ENCODE measurements around the gene SCG5.

Gene SCG5

DNA sequence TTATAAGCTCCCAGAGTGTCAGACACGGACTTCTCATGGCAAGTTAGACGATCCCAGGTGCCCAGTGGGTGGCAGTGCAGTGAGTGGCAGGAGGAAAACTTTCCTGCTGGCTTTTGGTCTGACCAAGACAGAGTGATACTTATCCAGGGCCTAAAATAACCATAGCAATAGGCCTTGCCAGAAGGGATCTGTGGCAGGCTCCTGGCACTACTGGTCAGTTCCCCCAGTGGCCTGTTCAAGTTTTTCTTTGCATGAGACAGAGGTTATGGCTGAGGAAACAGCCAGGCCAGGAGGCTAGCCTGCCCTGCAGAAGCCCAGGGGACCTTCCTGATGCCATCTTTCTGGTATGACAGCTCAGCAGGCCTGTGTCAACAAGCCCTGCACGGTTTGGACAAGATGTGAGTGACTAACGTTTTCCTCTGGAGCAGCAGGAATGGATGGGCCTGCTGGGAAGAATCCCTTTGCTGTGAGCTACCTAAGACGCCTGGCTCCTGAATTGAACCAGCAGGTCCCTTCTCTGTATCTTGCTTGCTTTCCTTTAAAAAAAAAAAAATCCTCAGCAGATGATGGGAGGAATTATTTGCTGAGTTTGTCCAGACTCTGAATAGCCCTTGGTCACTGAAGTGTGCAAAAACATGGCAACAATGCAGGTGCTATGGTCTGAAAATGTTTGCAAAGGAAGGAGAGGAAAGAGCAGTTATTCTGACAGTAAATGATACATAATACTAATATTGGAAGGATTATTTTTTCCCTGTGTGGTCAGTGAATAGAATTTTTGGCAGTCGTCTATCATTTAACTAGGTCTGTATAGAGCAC is 18.0 kb downstream of the SCG5 start:
- no peak for DNase-seq

DNA sequence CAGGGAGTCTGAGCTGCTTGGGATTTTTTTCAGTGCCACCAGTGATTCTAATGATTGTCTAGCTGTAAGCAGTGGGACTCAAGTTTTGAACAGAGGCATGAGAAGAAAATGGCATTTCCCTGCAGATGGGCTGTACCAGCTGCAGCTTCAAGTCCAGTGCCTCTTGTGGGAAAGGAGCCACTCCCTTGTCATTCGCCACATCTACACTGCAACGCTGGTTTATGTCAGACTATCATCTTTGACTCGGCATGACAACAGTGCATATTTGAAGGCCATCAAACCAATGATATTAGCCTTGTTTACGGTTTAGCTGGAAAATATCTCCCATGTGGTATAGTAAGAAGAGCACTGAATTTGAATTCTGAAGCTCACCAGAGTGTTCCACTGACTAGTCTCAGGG is 22.2 kb downstream of the SCG5 start:
- DNase-seq: no peak

DNA sequence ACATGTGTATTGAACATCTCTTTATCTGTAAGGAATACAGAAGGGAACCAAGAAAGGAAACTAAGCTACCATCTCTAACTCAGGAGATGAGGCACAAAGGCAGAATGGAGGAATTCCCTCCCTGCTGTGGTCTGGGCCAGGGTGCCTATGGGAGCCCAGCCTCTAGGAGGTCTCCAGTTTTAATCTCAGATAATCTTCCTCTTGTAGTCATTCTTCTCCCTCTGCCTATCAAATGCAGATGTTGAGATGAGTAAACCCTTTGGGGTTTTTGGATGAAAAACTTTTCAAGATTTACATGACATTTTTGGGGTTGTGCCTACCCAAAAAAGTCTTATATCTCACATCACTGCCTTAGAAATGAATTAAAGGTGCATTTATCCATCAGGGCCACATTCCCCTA is 23.3 kb downstream of the SCG5 start:
- DNase-seq: no peak

- DNase-seq: no peak
Observed at GRCh38 chr15:32667321-32667720, 25.8 kb downstream of the SCG5 start.

- DNase-seq: no peak
Observed at GRCh38 chr15:32668942-32669341, 27.4 kb downstream of the SCG5 start.

DNA sequence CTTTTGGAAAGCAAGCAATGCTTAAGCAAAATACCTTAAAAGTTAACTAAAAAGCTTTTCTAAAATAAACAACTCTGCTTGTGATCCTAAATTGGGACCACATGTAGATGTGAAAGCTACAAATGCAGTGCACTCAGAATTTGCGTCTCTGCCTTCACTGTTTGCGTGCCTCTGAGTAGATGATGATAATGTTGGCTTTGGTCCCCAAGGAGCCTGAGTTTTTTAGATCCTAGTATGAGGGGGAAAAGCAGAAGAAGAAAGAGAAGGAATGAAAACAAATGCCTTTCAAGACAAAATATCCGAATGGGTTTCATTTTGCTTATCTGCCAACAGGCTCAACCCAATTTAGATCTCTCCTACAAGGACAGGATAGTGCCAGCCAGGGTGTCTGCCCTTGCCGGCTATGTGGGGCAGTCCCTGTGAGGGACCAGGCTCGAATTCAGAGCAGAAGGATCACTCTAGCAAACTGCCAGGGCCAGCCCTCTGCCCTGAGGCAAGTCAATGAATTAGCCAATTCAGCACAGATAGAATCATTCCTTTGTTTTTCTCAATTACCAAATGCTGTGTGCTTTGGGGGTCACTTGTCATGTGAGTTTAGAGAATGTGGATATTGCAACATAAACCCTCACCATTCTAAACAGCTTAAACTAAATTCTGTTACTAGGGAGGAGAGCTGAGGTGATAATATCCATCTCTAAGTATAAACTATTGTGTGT is 28.5 kb downstream of the SCG5 start:
- DNase-seq: no peak

GRCh38 chr15:32670623-32671022 is 29.1 kb downstream of the SCG5 start:
- no peak for DNase-seq

DNA sequence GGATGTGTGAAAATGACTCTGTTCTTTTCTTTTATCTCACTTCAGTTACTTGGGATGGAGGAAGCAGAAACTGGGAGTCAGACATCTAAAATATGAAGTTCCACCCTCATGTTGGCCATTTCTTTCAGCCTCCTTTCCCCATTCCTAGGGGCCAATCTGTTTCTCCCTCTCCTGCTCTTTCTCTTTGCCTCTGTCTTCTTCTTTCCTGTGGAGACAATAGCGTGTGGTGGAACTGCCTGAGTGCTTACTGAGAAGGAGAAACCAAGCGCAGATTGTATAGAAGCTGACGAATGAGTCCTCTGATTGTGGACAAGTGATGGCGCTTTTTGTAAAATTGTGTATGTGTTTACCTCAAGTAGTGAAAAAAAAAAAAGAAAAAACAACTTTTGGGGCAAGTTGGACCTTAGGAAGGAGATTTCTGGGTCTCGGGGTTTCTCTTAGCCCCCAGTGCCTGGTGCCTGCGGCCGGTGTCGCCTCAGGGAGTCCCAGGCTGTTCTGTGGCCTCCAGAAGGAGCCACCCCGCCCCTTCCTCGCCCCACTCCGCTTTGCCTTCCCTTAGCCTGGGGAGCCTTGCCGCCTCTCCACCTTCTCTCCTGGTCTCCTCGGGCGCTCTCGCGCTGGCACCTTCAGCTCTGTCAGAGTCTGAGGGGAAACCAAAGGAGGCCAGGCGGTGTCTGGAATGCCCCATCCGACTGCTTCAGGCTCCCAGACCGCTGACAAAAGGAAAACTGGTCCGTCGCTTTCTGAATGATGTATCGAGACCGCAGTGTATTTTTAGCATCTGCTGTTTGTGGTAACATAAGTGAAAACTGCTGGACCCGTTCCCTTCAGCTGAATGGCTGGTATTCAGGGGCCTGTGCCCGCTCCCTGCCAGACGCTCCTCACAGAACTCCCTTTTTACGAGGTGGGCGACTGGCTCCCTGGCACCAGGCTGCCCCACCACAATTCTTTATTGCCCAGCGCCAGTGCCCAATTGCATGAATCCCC is 30.1 kb downstream of the SCG5 start:
- DNase-seq: no peak

- no peak for DNase-seq
Observed at GRCh38 chr15:32674681-32675080, 33.2 kb downstream of the SCG5 start.

- DNase-seq: no peak
Observed at GRCh38 chr15:32675466-32675865, 34.0 kb downstream of the SCG5 start.

- DNase-seq: no peak
Observed at GRCh38 chr15:32676169-32676568, 34.7 kb downstream of the SCG5 start.

GRCh38 chr15:32677238-32677750 is 35.8 kb downstream of the SCG5 start:
- no peak for DNase-seq

DNA sequence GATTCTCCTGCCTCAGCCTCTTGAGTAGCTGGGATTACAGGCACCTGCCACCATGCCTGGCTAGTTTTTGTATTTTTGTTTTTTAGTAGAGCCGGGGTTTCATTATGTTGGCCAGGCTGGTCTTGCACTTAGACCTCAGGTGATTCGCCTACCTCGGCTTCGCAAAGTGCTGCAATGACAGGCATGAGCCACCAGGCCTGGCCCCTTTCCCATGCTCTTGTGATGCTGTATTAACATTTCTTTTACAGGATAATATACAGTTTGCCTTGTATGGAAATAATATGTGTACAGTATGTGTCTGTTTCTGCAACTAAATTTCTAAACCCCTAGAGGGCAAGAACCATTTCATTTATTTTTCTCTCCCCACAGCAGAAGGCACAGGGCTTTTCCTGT is 37.8 kb downstream of the SCG5 start:
- DNase-seq: no peak

DNA sequence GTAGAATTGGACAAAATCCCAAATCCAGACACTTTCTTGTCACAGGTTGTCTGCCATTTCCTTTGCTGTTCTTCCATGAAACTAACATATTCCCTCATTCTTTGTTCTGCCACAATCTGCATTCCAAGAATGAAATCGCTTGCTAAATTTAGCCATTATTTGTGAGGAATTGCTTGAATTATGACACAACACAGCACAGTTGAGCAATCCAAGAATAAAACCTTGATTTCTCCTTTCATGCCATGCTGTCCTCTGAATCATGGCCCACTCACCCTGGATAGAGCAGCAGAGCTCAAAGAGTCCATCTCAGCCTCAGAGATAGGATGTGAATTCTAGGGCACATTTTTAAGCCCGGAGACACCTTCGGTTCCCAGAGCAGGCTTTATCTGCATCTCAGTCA is 41.1 kb downstream of the SCG5 start:
- DNase-seq: no peak

- DNase-seq: no peak
Observed at GRCh38 chr15:32682977-32683630, 41.6 kb downstream of the SCG5 start.

GRCh38 chr15:32683906-32684584 is 42.5 kb downstream of the SCG5 start:
- no peak for DNase-seq

GRCh38 chr15:32685576-32685975 is 44.1 kb downstream of the SCG5 start:
- DNase-seq: no peak

DNA sequence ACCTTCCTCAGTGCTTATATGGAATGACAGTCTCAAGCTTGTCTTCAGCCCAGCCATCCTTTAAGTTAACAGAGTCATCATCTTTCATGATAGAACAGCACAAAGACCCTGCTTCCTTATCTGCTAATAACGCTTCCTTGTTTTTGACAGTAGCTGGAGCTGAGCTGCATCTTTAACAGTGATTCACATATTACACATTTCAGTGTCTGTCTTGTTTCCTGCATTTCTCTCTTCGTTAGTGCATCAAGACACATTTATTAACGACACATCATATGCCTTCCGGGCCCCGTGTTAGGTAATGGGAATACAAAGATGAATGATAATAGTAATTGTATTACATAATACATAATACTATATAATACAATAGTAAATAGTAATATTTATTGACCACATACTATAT is 46.0 kb downstream of the SCG5 start:
- no peak for DNase-seq

DNA sequence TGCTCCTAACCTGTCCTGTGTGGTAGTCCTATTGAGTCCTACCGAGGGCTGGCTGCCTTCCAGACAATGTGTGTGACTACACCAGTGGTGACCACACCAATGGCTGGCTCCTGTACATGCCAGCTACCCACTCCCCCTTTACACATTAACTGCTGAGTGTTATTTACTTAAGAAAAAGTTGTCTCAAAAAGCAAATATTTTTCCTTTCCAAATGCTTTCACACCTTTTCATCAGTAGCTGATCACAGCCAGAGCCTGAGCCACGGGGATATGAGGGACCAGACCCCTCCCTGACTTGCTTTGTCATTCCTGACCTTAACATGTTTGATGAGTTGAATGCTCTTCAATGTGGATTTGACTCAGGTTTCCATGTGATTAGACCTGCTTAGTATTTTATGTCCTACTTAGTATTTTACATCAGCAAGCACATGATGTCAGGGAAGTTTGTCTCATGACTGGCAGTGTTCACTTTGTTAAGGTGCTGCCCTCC is 46.7 kb downstream of the SCG5 start:
- DNase-seq: no peak

- DNase-seq: no peak
Observed at GRCh38 chr15:32690941-32691688, 49.6 kb downstream of the SCG5 start.

GRCh38 chr15:32691689-32692038 is 50.2 kb downstream of the SCG5 start:
- DNase-seq: no peak
